CD4-positive, alpha-beta T cell (primary cell): ENCODE measurements around the gene PWP1. TPM values are rescaled to one million over a fixed set of nuclear protein-coding genes. Genes with fewer than 3 reads are reported as not detected.

Source experiments
- ATAC-seq: fragments of 200-7000 bp; cut with Tn5 transposase; one replicate; pipeline ENCODE4 v1.10.0; 2022; ENCODE audit warnings: mild to moderate bottlenecking; ENCODE audit not compliant: poor library complexity
- CTCF ChIA-PET: fragments of 350-600 bp; sonication (Branson Sonifier 250); formaldehyde crosslinking; loops from one replicate; lab custom pipeline; 2021; ENCODE audit warnings: antibody characterized with exemption, inconsistent platforms; lab: Charles Lee
- POLR2A ChIA-PET: fragments of 350-600 bp; sonication (Branson Sonifier 250); formaldehyde crosslinking; loops from one replicate; lab custom pipeline; 2021; ENCODE audit warnings: antibody characterized with exemption, inconsistent platforms; lab: Charles Lee
- DNase-seq, 14 experiments: peaks; one replicate each; pipeline ENCODE4 v3.0.0-alpha.2; 2013 to 2020; ENCODE audit warnings: mixed read lengths in 2 of 14
- H3K27ac ChIP-seq, 2 donors: one replicate each; pipeline versions ENCODE4 v1.5.1 to v1.7.0; 2013; ENCODE audit warnings: low read length in 2 of 2, low read depth in 1 of 2, mild to moderate bottlenecking in 1 of 2
- H3K27me3 ChIP-seq, 2 experiments: 1 replicate in 1 of 2; 2 replicates in 1 of 2; pipeline versions ENCODE4 v1.6.1 to v1.7.0; 2013; ENCODE audit warnings: low read length in 2 of 2, control low read depth in 1 of 2, mild to moderate bottlenecking in 1 of 2, moderate library complexity in 1 of 2; ENCODE audit not compliant: insufficient read depth in 2 of 2, control insufficient read depth in 1 of 2
- H3K36me3 ChIP-seq: one replicate; pipeline ENCODE4 v1.6.1; 2013; ENCODE audit warnings: low read length, control low read depth; ENCODE audit not compliant: insufficient read depth
- H3K4me1 ChIP-seq: one replicate; pipeline ENCODE4 v1.6.1; 2013; ENCODE audit warnings: low read length, control low read depth; ENCODE audit not compliant: insufficient read depth
- H3K4me3 ChIP-seq: one replicate; pipeline ENCODE4 v1.5.1; 2013; ENCODE audit warnings: mild to moderate bottlenecking, low read length, moderate library complexity
- H3K9me3 ChIP-seq, 2 experiments: 1 replicate in 1 of 2; 2 replicates in 1 of 2; pipeline versions ENCODE4 v1.6.1 to v1.7.0; 2013; ENCODE audit warnings: low read length in 2 of 2, mild to moderate bottlenecking in 2 of 2, control low read depth in 1 of 2, moderate library complexity in 1 of 2; ENCODE audit not compliant: control insufficient read depth in 1 of 2, insufficient read depth in 1 of 2
- H3K27ac Mint-ChIP-seq: one replicate; pipeline ENCODE4 v1.8.0; 2020; ENCODE audit warnings: mixed read lengths
- H3K27me3 Mint-ChIP-seq: one replicate; pipeline ENCODE4 v1.8.0; 2021; ENCODE audit warnings: mixed read lengths
- H3K36me3 Mint-ChIP-seq: one replicate; pipeline ENCODE4 v1.8.0; 2021; ENCODE audit warnings: low read depth, mixed read lengths
- H3K4me1 Mint-ChIP-seq: one replicate; pipeline ENCODE4 v1.8.0; 2021; ENCODE audit warnings: low read depth, mixed read lengths
- H3K4me3 Mint-ChIP-seq: one replicate; pipeline ENCODE4 v1.8.0; 2020; ENCODE audit warnings: mild to moderate bottlenecking, mixed read lengths
- H3K9me3 Mint-ChIP-seq: one replicate; pipeline ENCODE4 v1.8.0; 2020; ENCODE audit warnings: mixed read lengths
- intact Hi-C, 2 experiments: fragments of 100-400 bp; cut with DNase I in 1 of 2; cut with micrococcal nuclease in 1 of 2; formaldehyde crosslinking; loops; one replicate each; pipeline versions ENCODE4 v1.15.1 to v1.9.0; 2023 to 2025; cut with DNase I, micrococcal nuclease
- total RNA-seq, 174 experiments: library from RNA in 2 of 174; stranded (reverse) in 2 of 174; gene quantifications; one replicate each; pipeline ENCODE4 v1.2.3 and lab custom pipeline; 2021 to 2026
- TF ChIP-seq, protein P1 (sequence below): fragments of 200-600 bp; IDR thresholded peaks from one replicate; pipeline ENCODE4 v1.8.0; 2022; ENCODE audit warnings: antibody characterized with exemption, mild to moderate bottlenecking

The PWP1 gene
- total RNA-seq, 2 experiments from 2014 or later: 24.1 to 24.2 TPM

DNA sequence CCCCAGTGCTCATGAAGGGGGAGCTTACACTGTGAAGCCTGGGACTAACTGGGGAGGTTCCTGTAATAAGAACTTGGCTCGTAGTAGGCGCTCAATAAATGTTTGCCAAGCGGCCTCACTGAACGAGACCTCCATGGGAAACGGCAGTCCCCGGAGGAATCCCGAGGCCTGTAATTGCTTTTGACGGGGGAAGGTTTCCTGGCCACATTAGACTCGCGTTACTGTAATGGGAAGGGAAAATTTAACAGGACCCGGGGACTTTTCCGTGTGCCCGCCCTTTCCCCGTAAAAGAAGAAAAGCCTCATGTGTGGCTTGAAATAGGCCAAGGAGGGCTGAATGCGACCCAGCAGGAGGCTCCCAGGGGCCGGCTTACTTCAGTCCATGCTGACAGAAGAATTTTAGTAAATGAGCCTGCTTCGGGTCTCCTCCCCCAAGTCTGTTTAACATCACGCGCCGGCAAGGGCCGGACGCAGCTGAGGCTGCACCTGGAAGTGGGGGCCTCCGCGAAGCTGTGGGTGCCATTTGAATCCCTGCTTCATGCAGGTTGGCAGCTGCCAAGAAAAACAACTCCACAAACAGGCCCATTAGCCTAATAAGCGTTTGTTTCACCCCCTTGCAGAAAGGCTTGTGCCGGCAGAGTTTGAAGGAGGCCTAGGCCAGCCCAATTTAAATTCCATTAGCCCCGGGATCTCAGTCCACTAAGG lies 39.8 kb upstream of the PWP1 start:
- DNase-seq: no peak
- no peaks in the 10 kb centered on the region for H3K4me1 ChIP-seq
- no peak overlapping the region for H3K27ac ChIP-seq
- TF ChIP-seq, protein P1, sequence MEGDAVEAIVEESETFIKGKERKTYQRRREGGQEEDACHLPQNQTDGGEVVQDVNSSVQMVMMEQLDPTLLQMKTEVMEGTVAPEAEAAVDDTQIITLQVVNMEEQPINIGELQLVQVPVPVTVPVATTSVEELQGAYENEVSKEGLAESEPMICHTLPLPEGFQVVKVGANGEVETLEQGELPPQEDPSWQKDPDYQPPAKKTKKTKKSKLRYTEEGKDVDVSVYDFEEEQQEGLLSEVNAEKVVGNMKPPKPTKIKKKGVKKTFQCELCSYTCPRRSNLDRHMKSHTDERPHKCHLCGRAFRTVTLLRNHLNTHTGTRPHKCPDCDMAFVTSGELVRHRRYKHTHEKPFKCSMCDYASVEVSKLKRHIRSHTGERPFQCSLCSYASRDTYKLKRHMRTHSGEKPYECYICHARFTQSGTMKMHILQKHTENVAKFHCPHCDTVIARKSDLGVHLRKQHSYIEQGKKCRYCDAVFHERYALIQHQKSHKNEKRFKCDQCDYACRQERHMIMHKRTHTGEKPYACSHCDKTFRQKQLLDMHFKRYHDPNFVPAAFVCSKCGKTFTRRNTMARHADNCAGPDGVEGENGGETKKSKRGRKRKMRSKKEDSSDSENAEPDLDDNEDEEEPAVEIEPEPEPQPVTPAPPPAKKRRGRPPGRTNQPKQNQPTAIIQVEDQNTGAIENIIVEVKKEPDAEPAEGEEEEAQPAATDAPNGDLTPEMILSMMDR: no peak
- H3K4me3 ChIP-seq: no peak overlapping the region
- Mint-ChIP-seq H3K36me3 (peaks cover 30% of the 10 kb centered on the region), H3K9me3 (no peaks in the 10 kb centered on the region), H3K4me1 (no peaks in the 10 kb centered on the region), H3K4me3 (no peak overlapping the region), H3K27me3 (no peaks in the 10 kb centered on the region), H3K27ac (no peak overlapping the region)
- no peaks in the 10 kb centered on the region for H3K9me3 ChIP-seq
- intact Hi-C loops: no loop called here
- H3K27me3 ChIP-seq: no peaks in the 10 kb centered on the region
- CTCF ChIA-PET: no interaction called here
- H3K36me3 ChIP-seq: peaks cover 15% of the 10 kb centered on the region
- POLR2A ChIA-PET: no interaction called here
- no peak for ATAC-seq

DNA sequence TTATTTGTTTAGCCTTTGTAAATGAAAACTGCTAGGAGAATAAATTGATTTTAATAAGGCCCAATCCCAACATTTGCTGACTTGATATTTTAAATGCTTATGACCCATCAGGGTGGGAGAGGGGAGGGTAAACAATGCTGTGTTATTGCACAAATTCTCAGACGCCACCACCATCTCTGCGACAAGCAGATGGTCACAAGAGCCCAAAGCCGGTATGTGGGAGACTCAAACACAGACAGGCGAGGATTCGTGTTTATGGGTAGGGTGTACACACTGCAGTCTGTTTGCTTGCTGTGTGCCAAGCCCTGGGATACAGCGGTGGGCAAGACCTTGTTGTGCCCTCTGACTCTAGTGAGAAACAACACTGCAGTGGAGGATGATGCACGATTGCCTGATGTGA lies 39.2 kb upstream of the PWP1 start:
- DNase-seq: no peak

DNA sequence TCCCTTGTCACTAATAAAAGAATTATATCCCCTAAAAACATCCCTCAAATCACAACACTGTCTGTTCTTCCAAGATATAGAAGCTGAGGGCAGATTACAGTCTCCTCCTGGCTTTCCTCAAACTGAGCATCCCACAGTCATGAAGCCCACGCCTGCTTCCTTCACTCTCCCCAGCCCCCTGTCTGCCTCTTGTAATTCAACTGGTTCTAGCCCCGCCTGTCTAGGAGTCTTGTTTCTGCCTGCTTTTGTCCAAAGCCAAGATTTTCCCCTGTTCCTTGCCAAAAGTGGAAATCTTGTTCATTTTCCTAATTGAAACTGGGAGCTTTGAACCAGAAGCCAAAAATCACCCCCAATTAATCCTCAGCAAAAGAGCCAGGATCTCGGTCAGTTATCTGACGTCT lies 35.9 kb upstream of the PWP1 start:
- H3K27me3 ChIP-seq: no peaks in the 10 kb centered on the region
- Mint-ChIP-seq H3K4me3 (no peak overlapping the region), H3K9me3 (no peaks in the 10 kb centered on the region), H3K4me1 (no peaks in the 10 kb centered on the region), H3K27ac (no peak overlapping the region), H3K27me3 (no peaks in the 10 kb centered on the region), H3K36me3 (peaks cover 10% of the 10 kb centered on the region)
- no peak for ATAC-seq
- H3K27ac ChIP-seq: no peak overlapping the region
- no peaks in the 10 kb centered on the region for H3K9me3 ChIP-seq
- no peaks in the 10 kb centered on the region for H3K4me1 ChIP-seq
- intact Hi-C loops: no loop called here
- POLR2A ChIA-PET: no interaction called here
- TF ChIP-seq, protein P1: no peak
- peaks cover 19% of the 10 kb centered on the region for H3K36me3 ChIP-seq
- DNase-seq: no peak
- CTCF ChIA-PET: no interaction called here
- H3K4me3 ChIP-seq: no peak overlapping the region

More for the DNA sequence above, 39.2 kb upstream of the PWP1 start:
- H3K4me3 Mint-ChIP-seq: no peak overlapping the region
- H3K27ac Mint-ChIP-seq: no peak overlapping the region
- no peaks in the 10 kb centered on the region for H3K9me3 Mint-ChIP-seq
- ChIA-PET CTCF (no interaction called here), POLR2A (no interaction called here)
- Histone ChIP-seq H3K36me3 (peaks cover 15% of the 10 kb centered on the region), H3K4me1 (no peaks in the 10 kb centered on the region), H3K27ac (no peak overlapping the region), H3K4me3 (no peak overlapping the region), H3K27me3 (no peaks in the 10 kb centered on the region), H3K9me3 (no peaks in the 10 kb centered on the region)
- TF ChIP-seq, protein P1: no peak
- peaks cover 24% of the 10 kb centered on the region for H3K36me3 Mint-ChIP-seq
- no peaks in the 10 kb centered on the region for H3K4me1 Mint-ChIP-seq
- no peaks in the 10 kb centered on the region for H3K27me3 Mint-ChIP-seq
- intact Hi-C loops: no loop called here
- ATAC-seq: no peak
